Renal pelvis (tissue), 4 donors: ENCODE measurements around the gene LMO7. TPM values are rescaled to one million over a fixed set of nuclear protein-coding genes. Genes with fewer than 3 reads are reported as not detected.
"Not testable (repeated sequence)": the region's sequence is repeated elsewhere in the genome, so short reads cannot be mapped to it uniquely, and the experiment has no call there.

Experiments
- DNase-seq: peaks from one replicate; pipeline ENCODE4 v3.0.0-alpha.2; 2013
- polyA plus RNA-seq, 3 donors: library from polyadenylated mRNA; unstranded; fragments of 120-200 nt; gene quantifications; one replicate each; pipeline ENCODE4 v1.2.1, GENCODE V29; 2013; ENCODE audit not compliant: insufficient read length in 3 of 3

Gene LMO7
- polyA plus RNA-seq, 3 donors: 84.7 to 101 (median 88.0) TPM

- no peak for DNase-seq
Measured at GRCh38 chr13:75736173-75736572, 100.0 kb downstream of the LMO7 start.

GRCh38 chr13:75738841-75739240 lies 102.7 kb downstream of the LMO7 start:
- DNase-seq: no peak

GRCh38 chr13:75739244-75739868 lies 103.2 kb downstream of the LMO7 start:
- DNase-seq: no peak

GRCh38 chr13:75740031-75740430 lies 103.9 kb downstream of the LMO7 start:
- DNase-seq: no peak

GRCh38 chr13:75743072-75743471 lies 106.9 kb downstream of the LMO7 start:
- not testable (repeated sequence) for DNase-seq

- DNase-seq: no peak
Measured at GRCh38 chr13:75744127-75744526, 108.0 kb downstream of the LMO7 start.

GRCh38 chr13:75745387-75745786 lies 109.3 kb downstream of the LMO7 start:
- DNase-seq: no peak

- DNase-seq: no peak
Measured at GRCh38 chr13:75748874-75749273, 112.7 kb downstream of the LMO7 start.

GRCh38 chr13:75749407-75749806 lies 113.3 kb downstream of the LMO7 start:
- DNase-seq: no peak

- no peak for DNase-seq
Measured at GRCh38 chr13:75751350-75751749, 115.2 kb downstream of the LMO7 start.

GRCh38 chr13:75752826-75753225 lies 116.7 kb downstream of the LMO7 start:
- DNase-seq: no peak

- DNase-seq: no peak
Measured at GRCh38 chr13:75754936-75755335, 118.8 kb downstream of the LMO7 start.

- DNase-seq: no peak
Measured at GRCh38 chr13:75757336-75757735, 121.2 kb downstream of the LMO7 start.

GRCh38 chr13:75759531-75759930 lies 123.4 kb downstream of the LMO7 start:
- DNase-seq: no peak

- no peak for DNase-seq
Measured at GRCh38 chr13:75760131-75761021, 124.2 kb downstream of the LMO7 start.

- no peak for DNase-seq
Measured at GRCh38 chr13:75761369-75761768, 125.2 kb downstream of the LMO7 start.

GRCh38 chr13:75762076-75762937 lies 126.2 kb downstream of the LMO7 start:
- no peak for DNase-seq

- DNase-seq: no peak
Measured at GRCh38 chr13:75762955-75763354, 126.8 kb downstream of the LMO7 start.

GRCh38 chr13:75763512-75763911 lies 127.4 kb downstream of the LMO7 start:
- DNase-seq: no peak

GRCh38 chr13:75764251-75764925 lies 128.3 kb downstream of the LMO7 start:
- no peak for DNase-seq

- no peak for DNase-seq
Measured at GRCh38 chr13:75764926-75765310, 128.8 kb downstream of the LMO7 start.

GRCh38 chr13:75766636-75767035 lies 130.5 kb downstream of the LMO7 start:
- DNase-seq: no peak
